ENCODE measurements around the gene ORAI2.
"Not testable (repeated sequence)": the region's sequence is repeated elsewhere in the genome, so short reads cannot be mapped to it uniquely, and the experiment has no call there.

The ORAI2 gene

GRCh38 chr7:102454932-102455331 lies 21.6 kb downstream of the ORAI2 start:
- POLR2A ChIA-PET; H3K9me3 ChIP-seq (ENCODE audit: control extremely low read depth in 1 of 5, control insufficient read depth in 4 of 5, insufficient read depth in 2 of 5, low read depth in 1 of 5, low read length in 4 of 5); H3K27ac ChIP-seq (ENCODE audit: insufficient read depth in 1 of 2, low read depth in 1 of 2, low read length in 2 of 2, poor library complexity in 1 of 2, severe bottlenecking in 2 of 2); DNase-seq; H3K4me3 ChIP-seq (ENCODE audit: control insufficient read depth in 1 of 7, extremely low read depth in 1 of 7, insufficient read depth in 4 of 7, low read depth in 2 of 7, low read length in 6 of 7); H3K27me3 ChIP-seq (replicated peaks in 2 of 5; ENCODE audit: control insufficient read depth in 4 of 5, insufficient read depth in 5 of 5, low read length in 4 of 5); H3K4me1 ChIP-seq (ENCODE audit: control extremely low read depth in 1 of 4, control insufficient read depth in 4 of 4, insufficient read depth in 4 of 4, low read length in 3 of 4): not testable (repeated sequence)
- CTCF ChIA-PET: interaction anchor here (1.1 to 63.4 kb wide), 4 partner anchors 7 to 36 kb away, joined by 3 to 1488 read pairs (median 6); partner anchors contain the start of genes ALKBH4, LRWD1, ORAI2 and PRKRIP1
- H3K36me3 ChIP-seq (ENCODE audit: control insufficient read depth in 4 of 4, insufficient read depth in 4 of 4, low read length in 3 of 4): peaks cover 0 to 39% (median 30%) of the 10 kb centered on the region in 4 experiments
- 86% methylated on average over 6 of the region's 10 CpGs for WGBS (ENCODE audit: insufficient coverage)

GRCh38 chr7:102455596-102455995 lies 22.2 kb downstream of the ORAI2 start:
- H3K4me3 ChIP-seq (ENCODE audit: control insufficient read depth in 1 of 7, extremely low read depth in 1 of 7, insufficient read depth in 4 of 7, low read depth in 2 of 7, low read length in 6 of 7): no peak overlapping the region
- CTCF ChIA-PET: interaction anchor here (2.0 to 63.4 kb wide), 2 partner anchors 9 to 37 kb away, joined by 7 to 1488 read pairs; partner anchors contain the start of genes ALKBH4, LRWD1, ORAI2 and PRKRIP1
- H3K27me3 ChIP-seq (replicated peaks in 2 of 5; ENCODE audit: control insufficient read depth in 4 of 5, insufficient read depth in 5 of 5, low read length in 4 of 5): no peaks in the 10 kb centered on the region
- no peak overlapping the region for H3K27ac ChIP-seq (ENCODE audit: insufficient read depth in 1 of 2, low read depth in 1 of 2, low read length in 2 of 2, poor library complexity in 1 of 2, severe bottlenecking in 2 of 2)
- no peak for DNase-seq
- peaks cover 0 to 39% (median 29%) of the 10 kb centered on the region in 4 experiments for H3K36me3 ChIP-seq (ENCODE audit: control insufficient read depth in 4 of 4, insufficient read depth in 4 of 4, low read length in 3 of 4)
- no peaks in the 10 kb centered on the region for H3K4me1 ChIP-seq (ENCODE audit: control extremely low read depth in 1 of 4, control insufficient read depth in 4 of 4, insufficient read depth in 4 of 4, low read length in 3 of 4)
- POLR2A ChIA-PET: no interaction called here
- no peaks in the 10 kb centered on the region for H3K9me3 ChIP-seq (ENCODE audit: control extremely low read depth in 1 of 5, control insufficient read depth in 4 of 5, insufficient read depth in 2 of 5, low read depth in 1 of 5, low read length in 4 of 5)
- WGBS (ENCODE audit: insufficient coverage): 87% methylated on average over 9 of the region's 11 CpGs

DNA sequence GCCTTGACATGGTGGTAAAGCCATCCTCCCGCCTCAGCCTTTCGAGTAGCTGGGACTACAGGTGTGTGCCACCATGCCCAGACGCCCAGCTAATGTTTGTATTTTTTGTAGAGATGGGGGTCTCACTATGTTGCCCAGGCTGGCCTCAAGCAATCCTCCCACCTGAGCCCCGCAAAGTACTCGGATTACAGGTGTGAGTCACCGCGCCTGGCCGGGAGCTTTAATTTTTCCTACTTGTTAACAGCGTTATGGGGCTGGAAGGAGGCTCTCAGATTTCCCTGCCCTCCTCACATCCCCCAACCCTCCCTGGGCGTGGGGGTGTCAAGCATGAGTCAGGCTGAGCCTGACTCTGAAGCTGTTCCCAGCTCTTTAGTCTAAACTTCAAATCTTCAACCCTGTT lies 23.0 kb downstream of the ORAI2 start:
- Histone ChIP-seq H3K9me3 (ENCODE audit: control extremely low read depth in 1 of 5, control insufficient read depth in 4 of 5, insufficient read depth in 2 of 5, low read depth in 1 of 5, low read length in 4 of 5) (no peaks in the 10 kb centered on the region), H3K27me3 (replicated peaks in 2 of 5; ENCODE audit: control insufficient read depth in 4 of 5, insufficient read depth in 5 of 5, low read length in 4 of 5) (no peaks in the 10 kb centered on the region), H3K36me3 (ENCODE audit: control insufficient read depth in 4 of 4, insufficient read depth in 4 of 4, low read length in 3 of 4) (peaks cover 0 to 39% (median 28%) of the 10 kb centered on the region in 4 experiments), H3K4me1 (ENCODE audit: control extremely low read depth in 1 of 4, control insufficient read depth in 4 of 4, insufficient read depth in 4 of 4, low read length in 3 of 4) (no peaks in the 10 kb centered on the region), H3K4me3 (ENCODE audit: control insufficient read depth in 1 of 7, extremely low read depth in 1 of 7, insufficient read depth in 4 of 7, low read depth in 2 of 7, low read length in 6 of 7) (no peak overlapping the region), H3K27ac (ENCODE audit: insufficient read depth in 1 of 2, low read depth in 1 of 2, low read length in 2 of 2, poor library complexity in 1 of 2, severe bottlenecking in 2 of 2) (no peak overlapping the region)
- POLR2A ChIA-PET: no interaction called here
- WGBS (ENCODE audit: insufficient coverage): 99% methylated on average over 9 of the region's 10 CpGs
- DNase-seq: no peak
- CTCF ChIA-PET: interaction anchor here (0.6 to 63.4 kb wide), 4 partner anchors 8 to 602 kb away, joined by 3 to 1488 read pairs (median 6); partner anchors contain the start of genes ALKBH4, LRWD1, ORAI2 and PRKRIP1

GRCh38 chr7:102457352-102457924 lies 24.1 kb downstream of the ORAI2 start:
- DNase-seq: no peak
- 97% methylated on average over 36 of the region's 40 CpGs for WGBS (ENCODE audit: insufficient coverage)
- no peaks in the 10 kb centered on the region for H3K9me3 ChIP-seq (ENCODE audit: control extremely low read depth in 1 of 5, control insufficient read depth in 4 of 5, insufficient read depth in 2 of 5, low read depth in 1 of 5, low read length in 4 of 5)
- H3K27ac ChIP-seq (ENCODE audit: insufficient read depth in 1 of 2, low read depth in 1 of 2, low read length in 2 of 2, poor library complexity in 1 of 2, severe bottlenecking in 2 of 2): no peak overlapping the region
- no peak overlapping the region for H3K4me3 ChIP-seq (ENCODE audit: control insufficient read depth in 1 of 7, extremely low read depth in 1 of 7, insufficient read depth in 4 of 7, low read depth in 2 of 7, low read length in 6 of 7)
- CTCF ChIA-PET: interaction anchor here (1.1 to 63.4 kb wide), 3 partner anchors 8 to 39 kb away, joined by 3 to 1488 read pairs (median 5); partner anchors contain the start of genes ORAI2 and PRKRIP1
- H3K27me3 ChIP-seq (replicated peaks in 2 of 5; ENCODE audit: control insufficient read depth in 4 of 5, insufficient read depth in 5 of 5, low read length in 4 of 5): no peaks in the 10 kb centered on the region
- peaks cover 0 to 39% (median 29%) of the 10 kb centered on the region in 4 experiments for H3K36me3 ChIP-seq (ENCODE audit: control insufficient read depth in 4 of 4, insufficient read depth in 4 of 4, low read length in 3 of 4)
- POLR2A ChIA-PET: no interaction called here
- H3K4me1 ChIP-seq (ENCODE audit: control extremely low read depth in 1 of 4, control insufficient read depth in 4 of 4, insufficient read depth in 4 of 4, low read length in 3 of 4): no peaks in the 10 kb centered on the region

DNA sequence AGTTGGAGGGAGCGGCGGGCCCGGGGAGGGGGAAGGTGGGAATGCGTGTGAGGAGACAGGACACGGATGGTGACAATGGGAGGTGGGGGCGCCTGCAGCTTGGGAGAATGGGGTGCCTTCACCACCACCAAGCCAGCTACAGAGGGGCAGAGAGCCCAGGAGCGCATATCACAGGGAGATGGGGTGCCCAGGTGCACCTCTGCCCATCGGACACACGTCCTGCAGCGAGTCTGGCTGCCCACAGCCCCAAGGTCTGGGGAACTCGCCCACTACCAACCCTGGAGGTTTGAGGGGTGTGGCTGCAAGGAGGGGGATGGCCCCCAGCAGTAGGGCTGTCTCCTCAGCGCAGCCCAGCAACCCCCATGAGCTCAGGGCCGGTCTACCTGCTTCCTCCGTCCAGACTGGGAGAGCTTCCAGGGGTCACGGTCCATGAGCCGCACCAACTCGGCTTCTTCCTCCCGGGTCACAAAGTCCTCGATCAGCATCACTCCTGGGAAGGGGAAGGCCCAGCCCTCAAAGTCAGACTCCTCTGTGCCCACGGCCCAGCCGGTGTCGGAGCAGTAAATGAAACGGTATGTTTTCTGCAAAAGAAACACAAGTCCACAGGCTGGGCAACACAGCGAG lies 26.0 kb downstream of the ORAI2 start:
- ChIA-PET CTCF (interaction anchor here (63.4 kb wide), 1 partner anchor 41 kb away, joined by 1488 read pairs; the partner anchor contains the start of genes ORAI2 and PRKRIP1), POLR2A (no interaction called here)
- no peak for DNase-seq
- H3K36me3 ChIP-seq (ENCODE audit: control insufficient read depth in 4 of 4, insufficient read depth in 4 of 4, low read length in 3 of 4): peaks cover 0 to 39% (median 29%) of the 10 kb centered on the region in 4 experiments
- H3K4me1 ChIP-seq (ENCODE audit: control extremely low read depth in 1 of 4, control insufficient read depth in 4 of 4, insufficient read depth in 4 of 4, low read length in 3 of 4): peaks cover 4 to 9% (median 8%) of the 10 kb centered on the region in 4 experiments
- no peak overlapping the region for H3K27ac ChIP-seq (ENCODE audit: insufficient read depth in 1 of 2, low read depth in 1 of 2, low read length in 2 of 2, poor library complexity in 1 of 2, severe bottlenecking in 2 of 2)
- WGBS (ENCODE audit: insufficient coverage): 98% methylated on average over 19 of the region's 24 CpGs
- no peaks in the 10 kb centered on the region for H3K27me3 ChIP-seq (replicated peaks in 2 of 5; ENCODE audit: control insufficient read depth in 4 of 5, insufficient read depth in 5 of 5, low read length in 4 of 5)
- no peak overlapping the region for H3K4me3 ChIP-seq (ENCODE audit: control insufficient read depth in 1 of 7, extremely low read depth in 1 of 7, insufficient read depth in 4 of 7, low read depth in 2 of 7, low read length in 6 of 7)
- no peaks in the 10 kb centered on the region for H3K9me3 ChIP-seq (ENCODE audit: control extremely low read depth in 1 of 5, control insufficient read depth in 4 of 5, insufficient read depth in 2 of 5, low read depth in 1 of 5, low read length in 4 of 5)

DNA sequence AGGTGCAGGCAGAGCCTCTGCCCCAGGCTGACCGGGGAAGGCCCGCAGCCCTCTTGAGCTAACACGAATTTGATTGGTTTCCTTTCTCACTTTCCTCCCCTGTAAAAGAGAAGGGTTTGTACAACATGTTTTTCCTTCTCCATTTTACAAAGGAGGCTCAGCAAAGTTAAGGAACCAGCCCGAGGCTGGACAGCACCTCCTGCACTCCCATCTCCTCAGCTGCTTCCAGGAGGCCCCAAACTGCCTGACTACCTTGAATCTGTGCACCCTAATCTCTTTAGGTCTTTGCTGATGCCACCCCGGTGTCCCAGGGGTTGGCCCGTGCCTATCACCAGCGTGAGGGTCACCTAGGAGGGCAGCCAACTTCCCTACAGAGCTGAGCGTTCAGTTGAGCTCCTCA lies 27.1 kb downstream of the ORAI2 start:
- Histone ChIP-seq H3K27ac (ENCODE audit: insufficient read depth in 1 of 2, low read depth in 1 of 2, low read length in 2 of 2, poor library complexity in 1 of 2, severe bottlenecking in 2 of 2) (no peak overlapping the region), H3K27me3 (replicated peaks in 2 of 5; ENCODE audit: control insufficient read depth in 4 of 5, insufficient read depth in 5 of 5, low read length in 4 of 5) (no peaks in the 10 kb centered on the region), H3K36me3 (ENCODE audit: control insufficient read depth in 4 of 4, insufficient read depth in 4 of 4, low read length in 3 of 4) (peaks cover 0 to 37% (median 24%) of the 10 kb centered on the region in 4 experiments), H3K4me3 (ENCODE audit: control insufficient read depth in 1 of 7, extremely low read depth in 1 of 7, insufficient read depth in 4 of 7, low read depth in 2 of 7, low read length in 6 of 7) (no peak overlapping the region), H3K9me3 (ENCODE audit: control extremely low read depth in 1 of 5, control insufficient read depth in 4 of 5, insufficient read depth in 2 of 5, low read depth in 1 of 5, low read length in 4 of 5) (no peaks in the 10 kb centered on the region), H3K4me1 (ENCODE audit: control extremely low read depth in 1 of 4, control insufficient read depth in 4 of 4, insufficient read depth in 4 of 4, low read length in 3 of 4) (peaks cover 5 to 13% (median 12%) of the 10 kb centered on the region in 4 experiments)
- ChIA-PET POLR2A (no interaction called here), CTCF (interaction anchor here (4.0 to 63.4 kb wide), 2 partner anchors 10 to 42 kb away, joined by 15 to 1488 read pairs; partner anchors contain the start of genes ORAI2 and PRKRIP1)
- 97% methylated on average over 8 of the region's 8 CpGs for WGBS (ENCODE audit: insufficient coverage)
- no peak for DNase-seq

All from common myeloid progenitor, CD34-positive (primary cell).